Central memory CD8-positive, alpha-beta T cell (primary cell): ENCODE data around the gene AZIN2.
A peak's percentile ranks its signal among the peaks of the same experiment; 100 is the strongest.

Source experiments
- ATAC-seq: fragments of 150-1000 bp; cut with Tn5 transposase; replicated peaks from 2 replicates; pipeline ENCODE4 v1.10.0; 2022; ENCODE audit warnings: mild to moderate bottlenecking, moderate FRiP score, moderate number of reproducible peaks; ENCODE audit not compliant: poor library complexity, severe bottlenecking; ENCODE audit errors: extremely low read depth
- DNase-seq, 2 donors: peaks; one replicate each; pipeline ENCODE4 v3.0.0; 2021; ENCODE audit warnings: low spot score in 2 of 2
- H3K27ac Mint-ChIP-seq: one replicate; pipeline ENCODE4 v1.8.0; 2022; ENCODE audit warnings: low read depth, mild to moderate bottlenecking, moderate library complexity, mixed read lengths
- H3K27me3 Mint-ChIP-seq: one replicate; pipeline ENCODE4 v1.8.0; 2022; ENCODE audit warnings: mixed read lengths
- H3K36me3 Mint-ChIP-seq: one replicate; pipeline ENCODE4 v1.8.0; 2022; ENCODE audit warnings: mild to moderate bottlenecking, moderate library complexity, mixed read lengths; ENCODE audit not compliant: insufficient read depth
- H3K4me1 Mint-ChIP-seq: one replicate; pipeline ENCODE4 v1.8.0; 2022; ENCODE audit warnings: mixed read lengths
- H3K4me3 Mint-ChIP-seq: one replicate; pipeline ENCODE4 v1.8.0; 2022; ENCODE audit warnings: mild to moderate bottlenecking, moderate library complexity, mixed read lengths
- H3K9me3 Mint-ChIP-seq: one replicate; pipeline ENCODE4 v1.8.0; 2022; ENCODE audit warnings: mixed read lengths

AZIN2 gene

GRCh38 chr1:33155877-33156538 is 75.1 kb downstream of the AZIN2 start:
- Mint-ChIP-seq H3K4me1 (peaks cover 6% of the 10 kb centered on the region), H3K9me3 (no peaks in the 10 kb centered on the region), H3K27ac (peak overlapping the region; percentile 16), H3K27me3 (no peaks in the 10 kb centered on the region), H3K4me3 (no peak overlapping the region), H3K36me3 (peaks cover 20% of the 10 kb centered on the region)
- DNase-seq (no peak), ATAC-seq (no peak)

DNA sequence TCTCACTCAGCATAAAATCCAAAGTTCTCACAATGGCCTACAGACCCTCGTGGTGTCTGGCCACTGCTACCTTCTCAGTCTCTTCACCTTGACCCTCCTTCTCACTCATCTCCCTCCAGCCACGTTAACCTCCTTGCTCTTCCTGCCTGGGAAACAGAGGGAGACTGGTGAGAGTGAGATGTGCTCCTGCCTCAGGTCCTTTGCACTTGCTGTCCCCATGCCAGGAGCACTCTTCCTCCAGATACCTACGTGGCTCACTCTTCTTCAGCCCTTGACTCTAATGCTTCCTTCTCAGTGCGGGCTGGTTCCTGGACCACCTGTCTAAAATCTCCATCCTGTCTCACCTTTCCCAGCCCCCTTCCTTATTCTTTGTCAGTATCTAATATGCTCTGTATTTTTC is 76.2 kb downstream of the AZIN2 start:
- Mint-ChIP-seq H3K27ac (peak overlapping the region; percentile 16), H3K9me3 (no peaks in the 10 kb centered on the region), H3K36me3 (peaks cover 27% of the 10 kb centered on the region), H3K27me3 (no peaks in the 10 kb centered on the region), H3K4me3 (no peak overlapping the region), H3K4me1 (peaks cover 6% of the 10 kb centered on the region)
- DNase-seq: no peak
- no peak for ATAC-seq

DNA sequence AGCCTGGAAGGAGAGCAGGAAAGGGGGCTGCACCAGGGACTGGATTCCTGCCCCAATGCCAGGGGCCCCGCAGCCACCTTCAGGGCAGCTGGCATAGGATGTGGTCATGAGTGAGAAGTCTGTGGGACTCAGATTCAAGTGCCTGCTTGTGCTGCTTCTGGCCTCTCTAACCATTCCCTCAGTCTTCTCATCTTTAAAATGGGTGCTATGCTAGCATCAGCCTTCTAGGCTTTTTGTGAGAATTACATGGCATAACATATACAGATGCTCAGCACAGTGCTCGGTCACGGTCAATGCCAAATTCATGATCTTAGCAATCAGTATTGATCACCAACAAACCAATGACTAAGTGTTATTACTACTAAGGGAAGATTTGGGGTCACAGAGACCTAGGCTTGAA is 77.4 kb downstream of the AZIN2 start:
- H3K4me1 Mint-ChIP-seq: peaks cover 6% of the 10 kb centered on the region
- no peaks in the 10 kb centered on the region for H3K9me3 Mint-ChIP-seq
- DNase-seq (no peak), ATAC-seq (no peak)
- H3K4me3 Mint-ChIP-seq: no peak overlapping the region
- H3K27me3 Mint-ChIP-seq: no peaks in the 10 kb centered on the region
- no peak overlapping the region for H3K27ac Mint-ChIP-seq
- peaks cover 27% of the 10 kb centered on the region for H3K36me3 Mint-ChIP-seq

DNA sequence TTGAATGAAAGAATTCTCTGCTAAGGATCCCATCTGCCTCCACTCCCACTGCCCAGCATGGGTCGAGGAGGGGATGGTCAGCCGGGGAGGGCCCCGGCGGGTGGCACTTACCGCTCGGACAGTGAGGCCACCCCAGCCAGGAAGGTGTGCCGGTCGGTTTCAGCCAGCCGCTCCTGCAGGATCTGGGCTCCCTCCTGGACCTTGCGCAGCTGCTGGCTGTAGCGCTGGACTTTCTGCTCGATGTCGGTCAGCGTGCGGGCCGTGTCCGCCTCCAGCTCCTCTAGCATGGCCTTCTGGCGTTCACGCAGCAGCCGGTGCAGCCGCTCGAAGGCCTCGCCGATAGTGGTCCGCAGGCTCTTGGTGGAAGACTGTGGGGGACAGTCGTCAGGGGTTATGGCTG is 78.6 kb downstream of the AZIN2 start:
- H3K27me3 Mint-ChIP-seq: no peaks in the 10 kb centered on the region
- ATAC-seq (no peak), DNase-seq (no peak)
- H3K36me3 Mint-ChIP-seq: peaks cover 27% of the 10 kb centered on the region
- H3K9me3 Mint-ChIP-seq: no peaks in the 10 kb centered on the region
- H3K4me3 Mint-ChIP-seq: no peak overlapping the region
- no peak overlapping the region for H3K27ac Mint-ChIP-seq
- peaks cover 6% of the 10 kb centered on the region for H3K4me1 Mint-ChIP-seq

GRCh38 chr1:33161061-33161681 is 80.2 kb downstream of the AZIN2 start:
- DNase-seq (no peak), ATAC-seq (no peak)
- Mint-ChIP-seq H3K27ac (no peak overlapping the region), H3K9me3 (no peaks in the 10 kb centered on the region), H3K27me3 (no peaks in the 10 kb centered on the region), H3K4me1 (peaks cover 6% of the 10 kb centered on the region), H3K4me3 (no peak overlapping the region), H3K36me3 (peaks cover 28% of the 10 kb centered on the region)

GRCh38 chr1:33162141-33162540 is 81.2 kb downstream of the AZIN2 start:
- Mint-ChIP-seq H3K36me3 (peaks cover 31% of the 10 kb centered on the region), H3K4me1 (peaks cover 5% of the 10 kb centered on the region), H3K4me3 (no peak overlapping the region), H3K27me3 (no peaks in the 10 kb centered on the region), H3K9me3 (no peaks in the 10 kb centered on the region), H3K27ac (no peak overlapping the region)
- no peak for ATAC-seq
- DNase-seq: no peak

GRCh38 chr1:33163621-33164519 is 82.9 kb downstream of the AZIN2 start:
- Mint-ChIP-seq H3K27me3 (no peaks in the 10 kb centered on the region), H3K36me3 (peaks cover 22% of the 10 kb centered on the region), H3K9me3 (no peaks in the 10 kb centered on the region), H3K4me3 (no peak overlapping the region), H3K27ac (no peak overlapping the region), H3K4me1 (peaks cover 5% of the 10 kb centered on the region)
- ATAC-seq (no peak), DNase-seq (no peak)

- Mint-ChIP-seq H3K27ac (peak overlapping the region; percentile 49), H3K36me3 (peaks cover 23% of the 10 kb centered on the region), H3K4me1 (peaks cover 13% of the 10 kb centered on the region), H3K4me3 (no peak overlapping the region), H3K27me3 (no peaks in the 10 kb centered on the region), H3K9me3 (no peaks in the 10 kb centered on the region)
- ATAC-seq (no peak), DNase-seq (no peak)
These were observed 84.3 kb downstream of the AZIN2 start for GRCh38 chr1:33165209-33165608.

DNA sequence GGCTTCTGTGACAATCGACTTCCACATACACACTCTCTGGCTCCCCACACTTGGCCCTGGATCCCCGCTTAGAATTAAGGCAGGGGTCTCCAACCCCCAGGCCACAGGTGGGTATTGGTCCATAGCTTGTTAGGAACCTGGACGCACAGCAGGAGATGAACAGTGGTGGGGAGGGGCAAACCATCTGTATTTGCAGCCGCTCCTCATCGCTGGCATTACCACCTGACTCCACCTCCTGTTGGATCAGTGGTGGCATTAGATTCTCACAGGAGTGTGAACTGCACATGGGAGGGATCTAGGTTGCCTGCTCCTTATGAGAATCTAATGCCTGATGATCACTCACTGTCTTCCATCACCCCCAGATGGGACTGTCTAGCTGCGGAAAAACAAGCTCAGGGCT is 84.9 kb downstream of the AZIN2 start:
- peaks cover 17% of the 10 kb centered on the region for H3K4me1 Mint-ChIP-seq
- H3K27ac Mint-ChIP-seq: peak overlapping the region; percentile 49
- H3K36me3 Mint-ChIP-seq: peaks cover 21% of the 10 kb centered on the region
- no peaks in the 10 kb centered on the region for H3K27me3 Mint-ChIP-seq
- DNase-seq (no peak), ATAC-seq (no peak)
- no peaks in the 10 kb centered on the region for H3K9me3 Mint-ChIP-seq
- no peak overlapping the region for H3K4me3 Mint-ChIP-seq

DNA sequence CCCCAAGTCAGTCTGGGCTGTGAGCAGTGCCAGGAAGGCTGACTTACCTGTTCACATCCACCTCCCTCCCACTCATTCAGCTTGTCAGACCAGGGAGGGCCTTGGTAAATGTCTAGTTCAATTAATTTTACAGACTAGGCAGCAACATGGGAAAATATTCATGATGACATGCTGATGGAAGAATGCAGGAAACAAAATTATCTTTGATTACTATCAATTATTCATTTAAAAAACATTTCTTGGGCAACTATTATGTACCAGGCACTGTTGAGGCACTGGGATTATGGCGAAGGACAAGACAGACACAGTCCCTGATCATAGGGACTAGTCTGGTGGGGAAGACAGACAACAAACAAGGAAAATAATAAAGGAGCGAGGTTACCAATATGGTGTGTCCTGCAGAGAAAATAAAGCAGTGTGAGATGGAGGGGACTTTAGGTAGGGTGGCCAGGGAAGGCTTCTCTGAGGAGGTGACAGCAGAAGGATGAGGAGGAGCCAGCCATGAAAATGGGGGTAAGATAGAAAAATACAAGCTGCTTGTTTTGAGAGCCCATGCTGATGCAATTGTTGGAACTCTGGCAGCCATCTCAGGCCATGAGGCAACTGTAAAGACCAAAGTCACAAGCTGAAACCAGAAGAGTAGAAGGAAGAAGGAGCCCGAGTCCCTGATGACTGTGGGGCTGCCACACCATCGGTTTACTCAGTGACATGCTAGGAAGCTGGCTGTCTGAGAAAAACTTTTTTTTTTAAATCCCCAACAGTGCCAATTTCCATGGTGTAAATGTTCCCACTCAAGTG is 86.9 kb downstream of the AZIN2 start:
- DNase-seq (no peak), ATAC-seq (no peak)
- H3K4me3 Mint-ChIP-seq: no peak overlapping the region
- peaks cover 14% of the 10 kb centered on the region for H3K36me3 Mint-ChIP-seq
- no peaks in the 10 kb centered on the region for H3K9me3 Mint-ChIP-seq
- H3K4me1 Mint-ChIP-seq: peaks cover 34% of the 10 kb centered on the region
- no peak overlapping the region for H3K27ac Mint-ChIP-seq
- no peaks in the 10 kb centered on the region for H3K27me3 Mint-ChIP-seq

GRCh38 chr1:33168556-33169289 is 87.8 kb downstream of the AZIN2 start:
- Mint-ChIP-seq H3K4me1 (peaks cover 39% of the 10 kb centered on the region), H3K4me3 (no peak overlapping the region), H3K27ac (no peak overlapping the region), H3K9me3 (no peaks in the 10 kb centered on the region), H3K36me3 (peaks cover 14% of the 10 kb centered on the region), H3K27me3 (no peaks in the 10 kb centered on the region)
- ATAC-seq (no peak), DNase-seq (no peak)
